Keratinocyte (primary cell): Measurements from ENCODE around the gene GALNT14.

Source experiments
- EZH2 ChIP-seq: IDR thresholded peaks from one replicate; pipeline ENCODE4 v1.6.1; 2012; ENCODE audit warnings: inconsistent platforms, mild to moderate bottlenecking, low read length, moderate library complexity
- TF ChIP-seq, protein P1 (sequence below), 3 experiments: IDR thresholded peaks in 1 of 3; conservative IDR thresholded peaks in 1 of 3; optimal IDR thresholded peaks in 1 of 3; 2 replicates in 2 of 3; 3 replicates in 1 of 3; pipeline versions ENCODE3 to v1.5.1; 2011; ENCODE audit warnings: low read length in 3 of 3, mild to moderate bottlenecking in 3 of 3, moderate library complexity in 2 of 3, control low read depth in 1 of 3, inconsistent platforms in 1 of 3; ENCODE audit not compliant: insufficient read depth in 2 of 3; ENCODE audit errors: extremely low read depth in 1 of 3

DNA sequence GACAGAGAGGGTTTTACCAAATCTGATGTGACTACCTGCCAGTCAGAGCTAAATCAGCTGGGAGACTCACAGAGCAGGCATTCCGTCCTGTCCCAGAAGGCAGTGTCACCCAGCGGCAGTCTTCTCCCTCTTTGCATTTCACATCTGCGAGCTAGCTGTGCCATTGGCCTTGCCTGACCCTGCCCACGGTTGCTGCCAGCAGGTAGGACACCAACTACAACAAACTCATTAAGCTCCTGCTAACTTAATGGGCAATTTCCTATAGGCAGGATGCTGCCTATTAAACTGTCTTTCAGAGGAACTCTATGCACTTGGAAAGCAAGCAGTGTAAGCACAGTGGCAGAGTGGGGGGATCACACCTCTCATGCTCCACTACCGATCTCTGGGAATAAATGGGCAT lies 214.6 kb downstream of the GALNT14 start:
- TF ChIP-seq, protein P1, sequence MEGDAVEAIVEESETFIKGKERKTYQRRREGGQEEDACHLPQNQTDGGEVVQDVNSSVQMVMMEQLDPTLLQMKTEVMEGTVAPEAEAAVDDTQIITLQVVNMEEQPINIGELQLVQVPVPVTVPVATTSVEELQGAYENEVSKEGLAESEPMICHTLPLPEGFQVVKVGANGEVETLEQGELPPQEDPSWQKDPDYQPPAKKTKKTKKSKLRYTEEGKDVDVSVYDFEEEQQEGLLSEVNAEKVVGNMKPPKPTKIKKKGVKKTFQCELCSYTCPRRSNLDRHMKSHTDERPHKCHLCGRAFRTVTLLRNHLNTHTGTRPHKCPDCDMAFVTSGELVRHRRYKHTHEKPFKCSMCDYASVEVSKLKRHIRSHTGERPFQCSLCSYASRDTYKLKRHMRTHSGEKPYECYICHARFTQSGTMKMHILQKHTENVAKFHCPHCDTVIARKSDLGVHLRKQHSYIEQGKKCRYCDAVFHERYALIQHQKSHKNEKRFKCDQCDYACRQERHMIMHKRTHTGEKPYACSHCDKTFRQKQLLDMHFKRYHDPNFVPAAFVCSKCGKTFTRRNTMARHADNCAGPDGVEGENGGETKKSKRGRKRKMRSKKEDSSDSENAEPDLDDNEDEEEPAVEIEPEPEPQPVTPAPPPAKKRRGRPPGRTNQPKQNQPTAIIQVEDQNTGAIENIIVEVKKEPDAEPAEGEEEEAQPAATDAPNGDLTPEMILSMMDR (optimal IDR thresholded peaks at IDR 0.05 in 1 of 3, IDR thresholded peaks at IDR 0.05 in 1 of 3, conservative IDR thresholded peaks at IDR 0.05 in 1 of 3; ENCODE audit: extremely low read depth in 1 of 3, insufficient read depth in 2 of 3, low read length in 3 of 3), result no peak
- TF ChIP-seq EZH2, result no peak
